SH-SY5Y (cell line): Measurements from ENCODE around the gene SLC9A2.

ENCODE experiments used
- GATA2 ChIP-seq: IDR thresholded peaks from 2 replicates; pipeline ENCODE4 v1.6.1; 2011; ENCODE audit warnings: mild to moderate bottlenecking, low read depth, low read length
- GATA3 ChIP-seq: IDR thresholded peaks from 2 replicates; pipeline ENCODE4 v1.6.1; 2011; ENCODE audit warnings: low read depth, mild to moderate bottlenecking, low read length, moderate library complexity

GRCh38 chr2:102636283-102636907 is 17.0 kb downstream of the SLC9A2 start:
- no peak for TF ChIP-seq GATA3
- no peak for TF ChIP-seq GATA2
